HepG2 (cell line): ENCODE measurements around the gene EIF1. TPM values are rescaled to one million over a fixed set of nuclear protein-coding genes. Genes with fewer than 3 reads are reported as not detected.

Experiments
- AGO2 ChIP-seq: fragments of 200-400 bp; formaldehyde crosslinking; optimal IDR thresholded peaks from 2 replicates; pipeline ENCODE3; 2017; ENCODE audit warnings: mild to moderate bottlenecking, low read depth, low read length, moderate library complexity
- ARHGAP35 ChIP-seq: sonication (generic); formaldehyde crosslinking; IDR thresholded peaks from 2 replicates; pipeline ENCODE4 v1.9.0; 2022; ENCODE audit warnings: mild to moderate bottlenecking, inconsistent platforms, moderate library complexity, missing genetic modification reagents, borderline replicate concordance
- ATAD3A ChIP-seq: sonication (generic); formaldehyde crosslinking; IDR thresholded peaks from 2 replicates; pipeline ENCODE4 v1.4.0; 2020; ENCODE audit warnings: missing genetic modification reagents
- BORCS8-MEF2B ChIP-seq: sonication (generic); formaldehyde crosslinking; IDR thresholded peaks from 2 replicates; pipeline ENCODE4 v1.8.0; 2022; ENCODE audit warnings: mild to moderate bottlenecking, missing genetic modification reagents
- ELF4 ChIP-seq: sonication (generic); formaldehyde crosslinking; IDR thresholded peaks from 2 replicates; pipeline ENCODE4 v1.5.0; 2020; ENCODE audit warnings: missing genetic modification reagents, mild to moderate bottlenecking, moderate library complexity, borderline replicate concordance
- EP300 ChIP-seq, 3 experiments: sonication (generic) in 1 of 3; formaldehyde crosslinking in 1 of 3; IDR thresholded peaks; 2 replicates each; pipeline versions ENCODE4 v1.5.1 to v1.6.1; 2011 to 2020; ENCODE audit warnings: low read depth in 2 of 3, low read length in 2 of 3, borderline replicate concordance in 1 of 3, improper control_type of control experiment in 1 of 3, mild to moderate bottlenecking in 1 of 3, missing genetic modification reagents in 1 of 3, moderate library complexity in 1 of 3
- HES4 ChIP-seq: sonication (generic); formaldehyde crosslinking; IDR thresholded peaks from 2 replicates; pipeline ENCODE4 v1.9.0; 2021; ENCODE audit warnings: mild to moderate bottlenecking, missing genetic modification reagents, borderline replicate concordance
- HMG20B ChIP-seq: conservative IDR thresholded peaks from 2 replicates; pipeline ENCODE4 v1.6.1; 2016; ENCODE audit warnings: missing genetic modification reagents, missing compliant biosample characterization
- IKZF1 ChIP-seq: fragments of 450-650 bp; IDR thresholded peaks from 2 replicates; pipeline ENCODE4 v1.7.1; 2016
- KLF16 ChIP-seq, 2 experiments: sonication (generic) in 1 of 2; formaldehyde crosslinking in 1 of 2; IDR thresholded peaks; 2 replicates each; pipeline versions ENCODE4 v1.6.1 to v1.8.0; 2016 to 2023; ENCODE audit warnings: missing genetic modification reagents in 2 of 2, missing compliant biosample characterization in 1 of 2
- MAX ChIP-seq: IDR thresholded peaks from 2 replicates; pipeline ENCODE4 v1.6.1; 2012; ENCODE audit warnings: inconsistent platforms
- PAF1 ChIP-seq: IDR thresholded peaks from 2 replicates; pipeline ENCODE4 v1.6.1; 2016; ENCODE audit warnings: missing genetic modification reagents, missing compliant biosample characterization
- POGZ ChIP-seq: sonication (generic); formaldehyde crosslinking; IDR thresholded peaks from 2 replicates; pipeline ENCODE4 v1.4.0; 2020; ENCODE audit warnings: mild to moderate bottlenecking, missing genetic modification reagents
- POLR2A ChIP-seq, 2 experiments: IDR thresholded peaks; 2 replicates each; pipeline ENCODE4 v1.6.1; 2011; ENCODE audit warnings: low read depth in 2 of 2, low read length in 2 of 2, mild to moderate bottlenecking in 1 of 2, moderate library complexity in 1 of 2; ENCODE audit not compliant: insufficient read depth in 1 of 2
- PRMT3 ChIP-seq: sonication (generic); formaldehyde crosslinking; IDR thresholded peaks from 2 replicates; pipeline ENCODE4 v1.8.1; 2022; ENCODE audit warnings: low read depth, mild to moderate bottlenecking, moderate library complexity, missing genetic modification reagents, borderline replicate concordance
- REL ChIP-seq: sonication (generic); formaldehyde crosslinking; conservative IDR thresholded peaks from 2 replicates; pipeline ENCODE4 v1.8.0; 2022; ENCODE audit warnings: mild to moderate bottlenecking, missing genetic modification reagents, moderate library complexity
- REPIN1 ChIP-seq: sonication (generic); formaldehyde crosslinking; IDR thresholded peaks from 2 replicates; pipeline ENCODE4 v1.8.0; 2022; ENCODE audit warnings: missing genetic modification reagents, low read depth, mild to moderate bottlenecking, borderline replicate concordance
- U2AF2 ChIP-seq: fragments of 200-400 bp; formaldehyde crosslinking; IDR thresholded peaks from 2 replicates; pipeline ENCODE4 v1.6.1; 2017; ENCODE audit warnings: low read depth, mild to moderate bottlenecking, low read length
- YEATS4 ChIP-seq: sonication (generic); formaldehyde crosslinking; IDR thresholded peaks from 2 replicates; pipeline ENCODE4 v1.4.0; 2020; ENCODE audit warnings: missing genetic modification reagents, borderline replicate concordance
- ZBTB1 ChIP-seq: sonication (generic); formaldehyde crosslinking; IDR thresholded peaks from 2 replicates; pipeline ENCODE4 v1.4.0; 2020; ENCODE audit warnings: missing genetic modification reagents, borderline replicate concordance
- ZNF260 ChIP-seq: sonication (generic); formaldehyde crosslinking; IDR thresholded peaks from 2 replicates; pipeline ENCODE4 v1.4.0; 2020; ENCODE audit warnings: missing genetic modification reagents, low read depth, mild to moderate bottlenecking, borderline replicate concordance
- ZNF264 ChIP-seq: sonication (generic); formaldehyde crosslinking; IDR thresholded peaks from 2 replicates; pipeline ENCODE4 v1.4.0; 2020; ENCODE audit warnings: missing genetic modification reagents
- ZNF343 ChIP-seq: sonication (generic); formaldehyde crosslinking; IDR thresholded peaks from 2 replicates; pipeline ENCODE4 v1.4.0; 2020; ENCODE audit warnings: mild to moderate bottlenecking, missing genetic modification reagents
- ZNF382 ChIP-seq: sonication (generic); formaldehyde crosslinking; IDR thresholded peaks from 2 replicates; pipeline ENCODE4 v1.5.0; 2020; ENCODE audit warnings: missing genetic modification reagents, mild to moderate bottlenecking, borderline replicate concordance
- ZNF567 ChIP-seq: sonication (generic); formaldehyde crosslinking; IDR thresholded peaks from 2 replicates; pipeline ENCODE4 v1.8.1; 2023; ENCODE audit warnings: mild to moderate bottlenecking, missing genetic modification reagents, borderline replicate concordance
- ZNF75D ChIP-seq: sonication (generic); formaldehyde crosslinking; IDR thresholded peaks from 2 replicates; pipeline ENCODE4 v1.8.1; 2023; ENCODE audit warnings: missing genetic modification reagents, mild to moderate bottlenecking, borderline replicate concordance
- polyA plus RNA-seq, 8 experiments: library from polyadenylated mRNA; depleted of rRNA in 3 of 8; stranded (reverse) in 7 of 8; unstranded in 1 of 8; fragments of >200 nt; fragmentation: Illumina TruSeq in 4 of 8; extraction: Trizol in 4 of 8; gene quantifications; 2 replicates each; pipeline versions ENCODE4 v1.2.1 to v1.2.3, GENCODE V29; 2011 to 2016; ENCODE audit warnings: low read depth in 4 of 8, missing spikeins in 1 of 8, mixed read lengths in 1 of 8; ENCODE audit not compliant: insufficient read depth in 1 of 8
- total RNA-seq, 5 experiments: library from RNA; depleted of rRNA; stranded (reverse); fragments of >200 nt; fragmentation: Illumina TruSeq; extraction: Trizol; gene quantifications; 2 replicates each; pipeline ENCODE4 v1.2.3, GENCODE V29; 2016; ENCODE audit warnings: low read depth in 1 of 5

The EIF1 gene
- total and polyA plus RNA-seq, 2 of the 13 experiments (the other 11 are each of a cell fraction or from before 2014, with no cell fraction given) = 147 to 517 TPM

GRCh38 chr17:41692722-41693521 is 4.2 kb downstream of the EIF1 start (continued):
- TF ChIP-seq ELF4 (no peak), ZNF260 (CRISPR knock-in tag) (no peak), PRMT3 (no peak), ZNF567 (CRISPR knock-in tag) (0 out of 2 replicates have a peak, but pooled peaks have one; percentile 34), ZNF382 (CRISPR knock-in tag) (no peak), U2AF2 (no peak), REPIN1 (peak; percentile 20; the same call in 1 of the 2 replicates), HMG20B (CRISPR knock-in tag) (no peak), POGZ (no peak), ZNF264 (no peak), BORCS8-MEF2B (0 out of 2 replicates have a peak, but pooled peaks have one; percentile 36), ARHGAP35 (CRISPR knock-in tag) (no peak), POLR2A (IDR thresholded peaks at IDR 0.05; ENCODE audit: insufficient read depth in 1 of 2, low read depth in 2 of 2, low read length in 2 of 2) (peak; percentile 28 to 77; a peak in 3 of 4 replicates), KLF16 (CRISPR knock-in tag; IDR thresholded peaks at IDR 0.05) (no peak), ZBTB1 (CRISPR knock-in tag) (no peak), AGO2 (peak; percentile 69), PAF1 (CRISPR knock-in tag) (peak; percentile 99), MAX (no peak), EP300 (IDR thresholded peaks at IDR 0.05; ENCODE audit: low read depth in 2 of 2, low read length in 2 of 2) (no peak), EP300 (CRISPR knock-in tag; IDR thresholded peaks at IDR 0.05; ENCODE audit: borderline replicate concordance) (peak; percentile 31; the same call in 1 of the 2 replicates), YEATS4 (CRISPR knock-in tag) (no peak), HES4 (CRISPR knock-in tag) (no peak), ZNF343 (CRISPR knock-in tag) (no peak), IKZF1 (no peak), ZNF75D (CRISPR knock-in tag) (no peak), REL (no peak; the same call in 1 of the 2 replicates), ATAD3A (CRISPR knock-in tag) (no peak)
